Kidney epithelial cell (primary cell): ENCODE data around the gene INF2. TPM values are rescaled to one million over a fixed set of nuclear protein-coding genes. Genes with fewer than 3 reads are reported as not detected.

Source experiments
- DNase-seq: peaks from one replicate; pipeline ENCODE4 v3.0.0-alpha.2; 2010; ENCODE audit warnings: low read depth
- H3K27me3 ChIP-seq: 2 replicates; pipeline ENCODE4 v1.6.0; 2011; ENCODE audit warnings: low read length; ENCODE audit not compliant: control insufficient read depth, insufficient read depth
- H3K36me3 ChIP-seq: 2 replicates; pipeline ENCODE4 v1.5.1; 2011; ENCODE audit warnings: low read length; ENCODE audit not compliant: control insufficient read depth, insufficient read depth
- H3K4me3 ChIP-seq: 2 replicates; pipeline ENCODE4 v1.5.1; 2011; ENCODE audit warnings: low read depth, mild to moderate bottlenecking, control low read depth, low read length
- total RNA-seq: library from RNA; depleted of rRNA; stranded (reverse); fragments of >200 nt; gene quantifications from 2 replicates; pipeline ENCODE4 v1.2.3, GENCODE V29; 2015
- TF ChIP-seq, protein P1 (sequence below): IDR thresholded peaks from 2 replicates; pipeline ENCODE4 v1.5.1; 2011; ENCODE audit warnings: mild to moderate bottlenecking, moderate library complexity, low read length, control low read depth, inconsistent platforms; ENCODE audit not compliant: insufficient read depth, poor library complexity, severe bottlenecking

Gene INF2
- total RNA-seq, 1 donor from 2014 or later, result 109 TPM

DNA sequence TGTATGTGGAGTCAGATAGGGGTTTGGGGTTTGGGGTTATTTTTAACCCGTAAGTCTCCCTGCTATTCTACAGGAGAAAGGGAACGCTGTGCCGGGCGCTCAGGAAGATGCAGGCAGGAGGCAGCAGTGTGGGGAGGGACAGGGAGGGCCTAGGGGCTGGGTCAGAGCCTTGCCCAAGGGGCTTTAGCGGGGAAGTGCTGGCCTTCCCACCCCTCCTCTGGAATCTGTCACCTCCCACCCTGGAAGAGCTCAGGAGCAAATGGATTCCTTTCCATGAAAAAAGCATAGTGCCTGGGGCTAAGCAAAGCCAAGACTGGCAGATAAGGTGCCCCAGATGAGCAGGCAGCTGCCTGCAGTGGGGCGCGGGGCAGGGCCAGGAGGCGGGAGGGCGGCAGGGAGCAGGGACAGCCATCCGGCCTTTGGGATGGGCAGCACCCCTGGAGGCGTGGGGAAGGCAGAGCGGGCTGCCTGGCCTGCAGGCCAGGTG is 7.3 kb upstream of the INF2 start:
- no peaks in the 10 kb centered on the region for H3K36me3 ChIP-seq
- no peak for DNase-seq
- H3K4me3 ChIP-seq, result peak overlapping the region; percentile 17

DNA sequence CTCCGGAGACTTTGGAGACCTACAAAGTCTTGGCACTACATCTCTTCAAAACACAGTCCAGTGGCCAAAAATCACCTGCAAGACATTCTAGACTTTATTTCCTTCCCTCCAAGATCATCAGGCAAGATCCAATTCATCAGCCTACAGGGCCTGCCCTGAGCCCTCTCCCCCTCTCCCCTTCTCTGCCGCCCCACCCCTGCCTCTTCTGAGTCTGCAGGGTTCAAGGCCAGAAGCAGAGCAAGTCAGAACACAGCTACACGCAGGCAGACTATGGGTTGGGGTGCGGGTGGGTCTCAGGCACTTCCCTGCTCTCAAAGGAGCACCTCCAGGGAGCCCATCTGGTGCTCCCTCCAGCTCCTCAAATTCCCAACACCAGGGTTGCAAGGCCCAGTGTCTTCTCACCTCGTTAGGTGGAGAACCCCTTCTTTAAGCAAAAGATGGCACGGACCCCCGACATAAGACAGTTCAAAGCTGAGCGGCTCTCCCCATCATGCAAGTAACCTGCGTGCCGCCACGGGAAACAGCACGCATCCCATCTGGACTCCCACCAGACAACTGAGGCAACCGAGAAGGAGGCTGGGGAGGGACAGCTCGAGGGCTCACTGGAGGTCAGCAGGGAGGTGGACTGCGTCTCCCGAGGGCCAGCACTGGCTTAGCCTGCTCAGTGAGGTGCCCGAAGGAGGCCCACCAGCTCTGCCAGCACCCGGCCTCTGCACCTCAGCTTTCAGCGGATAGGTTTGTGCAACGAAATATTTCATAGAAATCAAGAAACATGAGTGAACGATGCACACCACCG is 5.6 kb upstream of the INF2 start:
- no peak for DNase-seq
- no peaks in the 10 kb centered on the region for H3K36me3 ChIP-seq
- no peak overlapping the region for H3K4me3 ChIP-seq
- TF ChIP-seq, protein P1, sequence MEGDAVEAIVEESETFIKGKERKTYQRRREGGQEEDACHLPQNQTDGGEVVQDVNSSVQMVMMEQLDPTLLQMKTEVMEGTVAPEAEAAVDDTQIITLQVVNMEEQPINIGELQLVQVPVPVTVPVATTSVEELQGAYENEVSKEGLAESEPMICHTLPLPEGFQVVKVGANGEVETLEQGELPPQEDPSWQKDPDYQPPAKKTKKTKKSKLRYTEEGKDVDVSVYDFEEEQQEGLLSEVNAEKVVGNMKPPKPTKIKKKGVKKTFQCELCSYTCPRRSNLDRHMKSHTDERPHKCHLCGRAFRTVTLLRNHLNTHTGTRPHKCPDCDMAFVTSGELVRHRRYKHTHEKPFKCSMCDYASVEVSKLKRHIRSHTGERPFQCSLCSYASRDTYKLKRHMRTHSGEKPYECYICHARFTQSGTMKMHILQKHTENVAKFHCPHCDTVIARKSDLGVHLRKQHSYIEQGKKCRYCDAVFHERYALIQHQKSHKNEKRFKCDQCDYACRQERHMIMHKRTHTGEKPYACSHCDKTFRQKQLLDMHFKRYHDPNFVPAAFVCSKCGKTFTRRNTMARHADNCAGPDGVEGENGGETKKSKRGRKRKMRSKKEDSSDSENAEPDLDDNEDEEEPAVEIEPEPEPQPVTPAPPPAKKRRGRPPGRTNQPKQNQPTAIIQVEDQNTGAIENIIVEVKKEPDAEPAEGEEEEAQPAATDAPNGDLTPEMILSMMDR, result no peak
- H3K27me3 ChIP-seq, result no peaks in the 10 kb centered on the region

More for the DNA sequence above, 7.3 kb upstream of the INF2 start:
- H3K27me3 ChIP-seq, result no peaks in the 10 kb centered on the region
- TF ChIP-seq, protein P1, result no peak

DNA sequence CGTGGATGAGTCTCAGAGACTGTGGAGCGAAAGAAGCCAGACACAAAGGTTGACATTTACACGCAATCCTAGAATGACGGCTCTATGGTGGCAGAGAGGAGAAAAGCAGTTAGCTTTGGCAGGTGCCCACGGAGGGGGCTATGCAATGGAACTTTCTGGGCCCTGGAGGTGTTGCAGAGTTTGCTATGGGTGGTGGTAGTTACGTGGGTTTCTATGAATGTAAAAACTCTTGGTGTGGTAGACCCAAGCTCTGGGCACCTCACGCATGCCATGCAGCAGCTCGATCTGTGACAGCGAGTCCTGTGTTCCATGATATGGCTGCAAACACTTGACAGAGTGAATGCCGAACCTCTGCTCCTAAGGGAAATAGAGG is 5.0 kb upstream of the INF2 start:
- H3K27me3 ChIP-seq, result no peaks in the 10 kb centered on the region
- no peak overlapping the region for H3K4me3 ChIP-seq
- H3K36me3 ChIP-seq, result no peaks in the 10 kb centered on the region
- TF ChIP-seq, protein P1, result no peak
- no peak for DNase-seq

DNA sequence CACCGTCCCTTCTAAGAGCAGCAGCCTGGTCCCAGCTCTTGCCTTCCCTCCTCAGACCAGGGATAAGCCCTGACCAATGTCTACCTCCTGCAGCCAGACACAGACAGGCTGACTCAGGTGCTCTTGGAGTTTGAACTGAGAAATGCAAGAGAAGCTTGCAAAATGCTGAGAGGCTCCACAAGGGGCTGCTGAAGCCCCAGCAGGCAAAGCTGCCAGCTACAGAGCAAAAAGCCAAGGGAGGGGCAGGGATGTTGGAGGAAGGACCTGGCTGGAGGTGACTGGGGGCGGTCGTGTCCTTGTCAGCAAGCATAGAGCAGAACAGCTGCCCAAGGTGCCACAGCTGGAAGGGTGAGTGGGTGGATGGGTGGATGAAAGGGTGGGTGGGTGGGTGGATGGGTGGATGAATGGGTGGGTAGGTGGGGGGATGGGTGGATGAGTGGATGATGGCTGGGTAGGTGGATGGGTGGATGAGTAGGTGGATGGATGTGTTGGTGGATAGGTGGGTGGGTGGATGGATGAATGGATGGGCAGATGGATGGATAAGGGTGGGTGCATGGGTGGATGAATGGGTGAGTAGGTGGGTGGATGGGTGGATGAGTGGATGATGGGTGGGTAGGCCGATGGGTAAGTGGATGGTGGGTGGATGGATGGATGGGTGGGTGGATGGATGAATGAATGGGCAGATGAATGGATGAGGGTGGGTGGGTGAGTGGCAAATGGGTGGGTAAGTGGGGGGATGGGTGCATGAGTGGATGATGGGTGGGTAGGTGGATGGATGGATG is 4.0 kb upstream of the INF2 start:
- Histone ChIP-seq H3K4me3 (no peak overlapping the region), H3K36me3 (no peaks in the 10 kb centered on the region), H3K27me3 (no peaks in the 10 kb centered on the region)
- TF ChIP-seq, protein P1, result peak; percentile 10
- no peak for DNase-seq

DNA sequence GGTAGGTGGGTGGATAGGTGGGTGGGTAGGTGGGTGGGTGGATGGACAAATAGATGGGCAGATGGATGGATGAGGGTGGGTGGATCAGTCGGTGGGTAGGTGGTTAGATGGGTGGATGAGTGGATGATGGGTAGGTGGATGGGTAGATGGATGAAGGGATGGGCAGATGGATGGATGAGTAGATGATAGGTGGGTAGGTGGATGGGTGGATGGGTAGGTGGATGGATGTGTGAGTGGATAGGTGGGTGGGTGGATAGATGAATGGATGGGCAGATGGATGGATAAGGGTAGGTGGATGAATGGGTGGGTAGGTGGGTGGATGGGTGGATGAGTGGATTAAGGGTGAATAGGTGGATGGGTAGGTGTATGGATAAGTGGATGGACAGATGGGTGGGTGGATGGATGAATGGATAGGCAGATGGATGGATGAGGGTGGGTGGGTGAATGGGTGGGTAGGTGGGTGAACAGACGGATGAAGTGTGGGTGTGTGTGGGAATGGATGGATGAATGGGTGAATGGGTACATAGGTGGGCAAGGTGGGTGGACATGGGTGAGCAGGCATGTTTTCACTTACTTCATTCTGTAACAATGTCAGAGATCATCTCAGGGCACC is 3.3 kb upstream of the INF2 start:
- no peaks in the 10 kb centered on the region for H3K27me3 ChIP-seq
- TF ChIP-seq, protein P1, result no peak
- DNase-seq, result no peak

More for the DNA sequence above, 3.3 kb upstream of the INF2 start:
- no peak overlapping the region for H3K4me3 ChIP-seq
- no peaks in the 10 kb centered on the region for H3K36me3 ChIP-seq
